Measurements from ENCODE around the gene MRPS16. TPM values are rescaled to one million over a fixed set of nuclear protein-coding genes. Genes with fewer than 3 reads are reported as not detected.

The MRPS16 gene
- total and polyA plus RNA-seq, 2 of the 13 experiments (the other 11 are each of a cell fraction or from before 2014, with no cell fraction given): 70.1 to 135 TPM

DNA sequence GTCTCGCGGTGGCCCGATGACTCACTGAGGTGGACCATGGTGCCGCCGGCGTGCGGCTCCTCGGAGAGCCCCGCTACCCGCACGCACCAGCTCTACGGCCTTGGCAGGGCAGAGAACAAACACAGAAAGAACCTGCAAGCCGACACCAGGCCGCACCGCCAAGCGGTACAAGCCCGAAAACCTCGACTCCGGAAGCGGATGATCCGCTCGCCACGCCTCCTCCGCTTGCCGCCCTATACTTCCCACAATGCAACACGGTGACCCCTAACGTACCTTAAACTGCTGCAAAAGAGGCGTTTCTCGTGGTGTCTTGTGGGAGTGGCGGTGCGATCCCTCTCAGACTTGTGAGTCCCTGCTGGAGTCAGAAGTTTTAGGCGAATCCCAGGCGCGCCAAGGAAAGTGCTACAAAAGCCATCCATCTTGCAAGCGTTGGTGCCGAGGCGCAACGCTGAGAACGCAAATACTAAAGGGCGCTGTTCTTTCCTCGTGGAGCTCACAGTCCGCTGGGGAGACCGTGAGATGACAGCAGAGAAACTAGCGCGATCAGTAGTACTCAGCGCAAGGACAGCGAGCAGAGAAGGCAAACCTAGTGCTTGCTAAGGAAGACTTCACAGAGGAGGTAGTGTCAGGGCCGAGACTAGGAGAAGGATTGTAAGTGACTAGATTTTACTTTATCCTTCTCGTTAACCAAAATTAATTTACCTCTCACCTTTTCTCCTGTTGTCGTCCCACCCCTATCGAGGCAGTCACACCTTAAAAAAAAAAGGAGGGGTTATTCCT, at the start of gene MRPS16 (continued):
- TF ChIP-seq, protein P1, sequence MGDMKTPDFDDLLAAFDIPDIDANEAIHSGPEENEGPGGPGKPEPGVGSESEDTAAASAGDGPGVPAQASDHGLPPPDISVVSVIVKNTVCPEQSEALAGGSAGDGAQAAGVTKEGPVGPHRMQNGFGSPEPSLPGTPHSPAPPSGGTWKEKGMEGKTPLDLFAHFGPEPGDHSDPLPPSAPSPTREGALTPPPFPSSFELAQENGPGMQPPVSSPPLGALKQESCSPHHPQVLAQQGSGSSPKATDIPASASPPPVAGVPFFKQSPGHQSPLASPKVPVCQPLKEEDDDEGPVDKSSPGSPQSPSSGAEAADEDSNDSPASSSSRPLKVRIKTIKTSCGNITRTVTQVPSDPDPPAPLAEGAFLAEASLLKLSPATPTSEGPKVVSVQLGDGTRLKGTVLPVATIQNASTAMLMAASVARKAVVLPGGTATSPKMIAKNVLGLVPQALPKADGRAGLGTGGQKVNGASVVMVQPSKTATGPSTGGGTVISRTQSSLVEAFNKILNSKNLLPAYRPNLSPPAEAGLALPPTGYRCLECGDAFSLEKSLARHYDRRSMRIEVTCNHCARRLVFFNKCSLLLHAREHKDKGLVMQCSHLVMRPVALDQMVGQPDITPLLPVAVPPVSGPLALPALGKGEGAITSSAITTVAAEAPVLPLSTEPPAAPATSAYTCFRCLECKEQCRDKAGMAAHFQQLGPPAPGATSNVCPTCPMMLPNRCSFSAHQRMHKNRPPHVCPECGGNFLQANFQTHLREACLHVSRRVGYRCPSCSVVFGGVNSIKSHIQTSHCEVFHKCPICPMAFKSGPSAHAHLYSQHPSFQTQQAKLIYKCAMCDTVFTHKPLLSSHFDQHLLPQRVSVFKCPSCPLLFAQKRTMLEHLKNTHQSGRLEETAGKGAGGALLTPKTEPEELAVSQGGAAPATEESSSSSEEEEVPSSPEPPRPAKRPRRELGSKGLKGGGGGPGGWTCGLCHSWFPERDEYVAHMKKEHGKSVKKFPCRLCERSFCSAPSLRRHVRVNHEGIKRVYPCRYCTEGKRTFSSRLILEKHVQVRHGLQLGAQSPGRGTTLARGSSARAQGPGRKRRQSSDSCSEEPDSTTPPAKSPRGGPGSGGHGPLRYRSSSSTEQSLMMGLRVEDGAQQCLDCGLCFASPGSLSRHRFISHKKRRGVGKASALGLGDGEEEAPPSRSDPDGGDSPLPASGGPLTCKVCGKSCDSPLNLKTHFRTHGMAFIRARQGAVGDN (CRISPR knock-in tag; IDR thresholded peaks at IDR 0.05): peak; percentile 93
- TF ChIP-seq, protein P2, sequence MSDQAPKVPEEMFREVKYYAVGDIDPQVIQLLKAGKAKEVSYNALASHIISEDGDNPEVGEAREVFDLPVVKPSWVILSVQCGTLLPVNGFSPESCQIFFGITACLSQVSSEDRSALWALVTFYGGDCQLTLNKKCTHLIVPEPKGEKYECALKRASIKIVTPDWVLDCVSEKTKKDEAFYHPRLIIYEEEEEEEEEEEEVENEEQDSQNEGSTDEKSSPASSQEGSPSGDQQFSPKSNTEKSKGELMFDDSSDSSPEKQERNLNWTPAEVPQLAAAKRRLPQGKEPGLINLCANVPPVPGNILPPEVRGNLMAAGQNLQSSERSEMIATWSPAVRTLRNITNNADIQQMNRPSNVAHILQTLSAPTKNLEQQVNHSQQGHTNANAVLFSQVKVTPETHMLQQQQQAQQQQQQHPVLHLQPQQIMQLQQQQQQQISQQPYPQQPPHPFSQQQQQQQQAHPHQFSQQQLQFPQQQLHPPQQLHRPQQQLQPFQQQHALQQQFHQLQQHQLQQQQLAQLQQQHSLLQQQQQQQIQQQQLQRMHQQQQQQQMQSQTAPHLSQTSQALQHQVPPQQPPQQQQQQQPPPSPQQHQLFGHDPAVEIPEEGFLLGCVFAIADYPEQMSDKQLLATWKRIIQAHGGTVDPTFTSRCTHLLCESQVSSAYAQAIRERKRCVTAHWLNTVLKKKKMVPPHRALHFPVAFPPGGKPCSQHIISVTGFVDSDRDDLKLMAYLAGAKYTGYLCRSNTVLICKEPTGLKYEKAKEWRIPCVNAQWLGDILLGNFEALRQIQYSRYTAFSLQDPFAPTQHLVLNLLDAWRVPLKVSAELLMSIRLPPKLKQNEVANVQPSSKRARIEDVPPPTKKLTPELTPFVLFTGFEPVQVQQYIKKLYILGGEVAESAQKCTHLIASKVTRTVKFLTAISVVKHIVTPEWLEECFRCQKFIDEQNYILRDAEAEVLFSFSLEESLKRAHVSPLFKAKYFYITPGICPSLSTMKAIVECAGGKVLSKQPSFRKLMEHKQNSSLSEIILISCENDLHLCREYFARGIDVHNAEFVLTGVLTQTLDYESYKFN (CRISPR knock-in tag; conservative IDR thresholded peaks at IDR 0.05): peak; percentile 51
- TF ChIP-seq CEBPG (CRISPR knock-in tag; IDR thresholded peaks at IDR 0.05) (peak; percentile 59), CENPX (CRISPR knock-in tag; IDR thresholded peaks at IDR 0.05) (no peak), REPIN1 (CRISPR knock-in tag; IDR thresholded peaks at IDR 0.05; ENCODE audit: borderline replicate concordance, low read depth) (peak; percentile 74; the same call in 1 of the 2 replicates), ZNF530 (CRISPR knock-in tag; IDR thresholded peaks at IDR 0.05; ENCODE audit: low read depth) (no peak), CBX5 (CRISPR knock-in tag; IDR thresholded peaks at IDR 0.05; ENCODE audit: borderline replicate concordance) (peak; percentile 79; the same call in 1 of the 2 replicates), ZNF335 (CRISPR knock-in tag; IDR thresholded peaks at IDR 0.05) (peak; percentile 66; the same call in 1 of the 2 replicates), SNAI1 (CRISPR knock-in tag; IDR thresholded peaks at IDR 0.05; ENCODE audit: borderline replicate concordance) (0 out of 2 replicates have a peak, but pooled peaks have one; percentile 68), ZNF124 (CRISPR knock-in tag; IDR thresholded peaks at IDR 0.05) (peak; percentile 67; the same call in 1 of the 2 replicates), ZNF777 (CRISPR knock-in tag; IDR thresholded peaks at IDR 0.05) (0 out of 2 replicates have a peak, but pooled peaks have one; percentile 44), ZNF317 (CRISPR knock-in tag; IDR thresholded peaks at IDR 0.05) (peak; percentile 85), ZNF670 (CRISPR knock-in tag; IDR thresholded peaks at IDR 0.05; ENCODE audit: borderline replicate concordance) (0 out of 2 replicates have a peak, but pooled peaks have one; percentile 42)
- TF ChIP-seq, protein P3, sequence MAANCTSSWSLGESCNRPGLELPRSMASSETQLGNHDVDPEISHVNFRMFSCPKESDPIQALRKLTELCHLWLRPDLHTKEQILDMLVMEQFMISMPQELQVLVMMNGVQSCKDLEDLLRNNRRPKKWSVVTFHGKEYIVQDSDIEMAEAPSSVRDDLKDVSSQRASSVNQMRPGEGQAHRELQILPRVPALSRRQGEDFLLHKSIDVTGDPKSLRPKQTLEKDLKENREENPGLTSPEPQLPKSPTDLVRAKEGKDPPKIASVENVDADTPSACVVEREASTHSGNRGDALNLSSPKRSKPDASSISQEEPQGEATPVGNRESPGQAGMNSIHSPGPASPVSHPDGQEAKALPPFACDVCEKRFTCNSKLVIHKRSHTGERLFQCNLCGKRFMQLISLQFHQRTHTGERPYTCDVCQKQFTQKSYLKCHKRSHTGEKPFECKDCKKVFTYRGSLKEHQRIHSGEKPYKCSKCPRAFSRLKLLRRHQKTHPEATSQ (CRISPR knock-in tag; IDR thresholded peaks at IDR 0.05; ENCODE audit: borderline replicate concordance): 0 out of 2 replicates have a peak, but pooled peaks have one; percentile 15
- TF ChIP-seq, protein P4, sequence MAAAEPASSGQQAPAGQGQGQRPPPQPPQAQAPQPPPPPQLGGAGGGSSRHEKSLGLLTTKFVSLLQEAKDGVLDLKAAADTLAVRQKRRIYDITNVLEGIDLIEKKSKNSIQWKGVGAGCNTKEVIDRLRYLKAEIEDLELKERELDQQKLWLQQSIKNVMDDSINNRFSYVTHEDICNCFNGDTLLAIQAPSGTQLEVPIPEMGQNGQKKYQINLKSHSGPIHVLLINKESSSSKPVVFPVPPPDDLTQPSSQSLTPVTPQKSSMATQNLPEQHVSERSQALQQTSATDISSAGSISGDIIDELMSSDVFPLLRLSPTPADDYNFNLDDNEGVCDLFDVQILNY (CRISPR knock-in tag; conservative IDR thresholded peaks at IDR 0.05): peak; percentile 82
